Astrocyte (in vitro differentiated cells and primary cell): Measurements from ENCODE around the gene TPPP2. TPM values are rescaled to one million over a fixed set of nuclear protein-coding genes. Genes with fewer than 3 reads are reported as not detected.

Source experiments
- DNase-seq: peaks from one replicate; pipeline ENCODE4 v3.0.0-alpha.2; 2010; ENCODE audit warnings: low read depth
- FAIRE-seq: peaks from 2 replicates; lab custom pipeline; 2011; peaks lifted over from hg19 to GRCh38; lab: Jason Lieb, UNC
- H2AFZ ChIP-seq: 2 replicates; pipeline ENCODE4 v1.6.0; 2012; ENCODE audit warnings: low read depth, low read length, inconsistent platforms
- H3K27ac ChIP-seq: 2 replicates; pipeline ENCODE4 v1.5.1; 2011; ENCODE audit warnings: low read depth, low read length, inconsistent platforms
- H3K27me3 ChIP-seq: 2 replicates; pipeline ENCODE4 v1.6.0; 2011; ENCODE audit warnings: low read length, inconsistent platforms; ENCODE audit not compliant: insufficient read depth
- H3K36me3 ChIP-seq: 2 replicates; pipeline ENCODE4 v1.5.1; 2011; ENCODE audit warnings: low read length, inconsistent platforms; ENCODE audit not compliant: insufficient read depth
- H3K4me1 ChIP-seq: 2 replicates; pipeline ENCODE4 v1.5.1; 2011; ENCODE audit warnings: low read length, inconsistent platforms; ENCODE audit not compliant: insufficient read depth
- H3K4me2 ChIP-seq: 2 replicates; pipeline ENCODE4 v1.6.0; 2012; ENCODE audit warnings: low read length, inconsistent platforms
- H3K4me3 ChIP-seq: 2 replicates; pipeline ENCODE4 v1.5.1; 2011; ENCODE audit warnings: low read depth, mild to moderate bottlenecking, low read length, inconsistent platforms; ENCODE audit not compliant: insufficient read depth
- H3K79me2 ChIP-seq: 2 replicates; pipeline ENCODE4 v1.6.0; 2012; ENCODE audit warnings: mild to moderate bottlenecking, low read length, inconsistent platforms; ENCODE audit not compliant: insufficient read depth
- H3K9ac ChIP-seq: 2 replicates; pipeline ENCODE4 v1.6.0; 2012; ENCODE audit warnings: mild to moderate bottlenecking, low read length, inconsistent platforms
- H3K9me3 ChIP-seq: 2 replicates; pipeline ENCODE4 v1.5.1; 2012; ENCODE audit warnings: low read depth, mild to moderate bottlenecking, low read length, inconsistent platforms; ENCODE audit not compliant: insufficient read depth
- H4K20me1 ChIP-seq: 2 replicates; pipeline ENCODE4 v1.6.0; 2012; ENCODE audit warnings: low read length, inconsistent platforms; ENCODE audit not compliant: insufficient read depth
- H3K27ac Mint-ChIP-seq: one replicate; pipeline ENCODE4 v1.8.0; 2021; ENCODE audit warnings: mild to moderate bottlenecking, mixed read lengths; ENCODE audit not compliant: unreplicated experiment
- H3K27me3 Mint-ChIP-seq: one replicate; pipeline ENCODE4 v1.8.0; 2021; ENCODE audit warnings: low read depth, mixed read lengths; ENCODE audit not compliant: unreplicated experiment
- H3K36me3 Mint-ChIP-seq: one replicate; pipeline ENCODE4 v1.8.0; 2021; ENCODE audit warnings: low read depth, mixed read lengths; ENCODE audit not compliant: unreplicated experiment
- H3K4me1 Mint-ChIP-seq: one replicate; pipeline ENCODE4 v1.8.0; 2021; ENCODE audit warnings: low read depth, mixed read lengths; ENCODE audit not compliant: unreplicated experiment
- H3K4me3 Mint-ChIP-seq: one replicate; pipeline ENCODE4 v1.8.0; 2021; ENCODE audit warnings: mild to moderate bottlenecking, moderate library complexity, mixed read lengths; ENCODE audit not compliant: unreplicated experiment
- H3K9me3 Mint-ChIP-seq: one replicate; pipeline ENCODE4 v1.8.0; 2021; ENCODE audit warnings: mild to moderate bottlenecking, mixed read lengths; ENCODE audit not compliant: unreplicated experiment
- EZH2 ChIP-seq: IDR thresholded peaks from 2 replicates; pipeline ENCODE4 v1.6.1; 2012; ENCODE audit warnings: mild to moderate bottlenecking, low read length, inconsistent platforms; ENCODE audit not compliant: insufficient read depth
- total RNA-seq: library from RNA; stranded (reverse); gene quantifications from 2 replicates; pipeline ENCODE4 v1.2.1, GENCODE V29; 2021
- TF ChIP-seq, protein P1 (sequence below): IDR thresholded peaks from 2 replicates; pipeline ENCODE4 v1.5.1; 2011; ENCODE audit warnings: low read depth, mild to moderate bottlenecking, inconsistent platforms, low read length, moderate library complexity; ENCODE audit not compliant: insufficient read depth

TPPP2 gene
- total RNA-seq, 1 donor from 2014 or later = not detected

GRCh38 chr14:21075719-21076437, 45.9 kb downstream of the TPPP2 start:
- Mint-ChIP-seq H3K36me3 (peaks cover 25% of the 10 kb centered on the region), H3K27me3 (no peaks in the 10 kb centered on the region), H3K4me3 (peak overlapping the region; percentile 70), H3K4me1 (peaks cover 17% of the 10 kb centered on the region), H3K9me3 (no peaks in the 10 kb centered on the region), H3K27ac (no peak overlapping the region)
- no peak overlapping the region for H3K9ac ChIP-seq
- H3K4me1 ChIP-seq = peaks cover 19% of the 10 kb centered on the region
- peaks cover 43% of the 10 kb centered on the region for H3K79me2 ChIP-seq
- DNase-seq (no peak), FAIRE-seq (no peak)
- H3K36me3 ChIP-seq = peaks cover 60% of the 10 kb centered on the region
- TF ChIP-seq, protein P1, sequence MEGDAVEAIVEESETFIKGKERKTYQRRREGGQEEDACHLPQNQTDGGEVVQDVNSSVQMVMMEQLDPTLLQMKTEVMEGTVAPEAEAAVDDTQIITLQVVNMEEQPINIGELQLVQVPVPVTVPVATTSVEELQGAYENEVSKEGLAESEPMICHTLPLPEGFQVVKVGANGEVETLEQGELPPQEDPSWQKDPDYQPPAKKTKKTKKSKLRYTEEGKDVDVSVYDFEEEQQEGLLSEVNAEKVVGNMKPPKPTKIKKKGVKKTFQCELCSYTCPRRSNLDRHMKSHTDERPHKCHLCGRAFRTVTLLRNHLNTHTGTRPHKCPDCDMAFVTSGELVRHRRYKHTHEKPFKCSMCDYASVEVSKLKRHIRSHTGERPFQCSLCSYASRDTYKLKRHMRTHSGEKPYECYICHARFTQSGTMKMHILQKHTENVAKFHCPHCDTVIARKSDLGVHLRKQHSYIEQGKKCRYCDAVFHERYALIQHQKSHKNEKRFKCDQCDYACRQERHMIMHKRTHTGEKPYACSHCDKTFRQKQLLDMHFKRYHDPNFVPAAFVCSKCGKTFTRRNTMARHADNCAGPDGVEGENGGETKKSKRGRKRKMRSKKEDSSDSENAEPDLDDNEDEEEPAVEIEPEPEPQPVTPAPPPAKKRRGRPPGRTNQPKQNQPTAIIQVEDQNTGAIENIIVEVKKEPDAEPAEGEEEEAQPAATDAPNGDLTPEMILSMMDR = no peak
- no peak for TF ChIP-seq EZH2
- H4K20me1 ChIP-seq = peaks cover 73% of the 10 kb centered on the region
- H3K9me3 ChIP-seq = no peaks in the 10 kb centered on the region
- H3K4me2 ChIP-seq = no peak overlapping the region
- H2AFZ ChIP-seq = no peak overlapping the region
- H3K4me3 ChIP-seq = no peak overlapping the region
- no peaks in the 10 kb centered on the region for H3K27me3 ChIP-seq
- no peak overlapping the region for H3K27ac ChIP-seq

DNA sequence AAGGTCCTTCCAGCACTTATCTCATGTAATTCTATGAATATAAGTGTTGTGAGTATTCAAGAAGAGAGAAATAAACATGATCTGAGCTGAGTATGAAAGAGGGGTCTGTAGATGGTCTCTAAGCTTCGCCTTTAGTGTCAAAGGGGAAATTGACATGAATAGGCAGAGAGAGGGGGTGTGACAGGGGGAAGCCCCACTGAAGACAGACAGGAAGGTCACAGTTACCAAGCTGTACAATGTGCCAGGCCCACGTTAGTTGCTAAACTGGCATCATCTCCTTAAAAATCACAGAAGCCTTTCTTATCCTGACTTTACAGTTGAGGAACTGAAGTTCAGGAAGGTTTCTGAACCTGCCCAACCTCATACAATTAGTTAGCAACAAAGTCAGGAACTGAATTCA, 47.7 kb downstream of the TPPP2 start:
- Mint-ChIP-seq H3K4me3 (no peak overlapping the region), H3K36me3 (peaks cover 31% of the 10 kb centered on the region), H3K27me3 (no peaks in the 10 kb centered on the region), H3K27ac (no peak overlapping the region), H3K9me3 (no peaks in the 10 kb centered on the region), H3K4me1 (peaks cover 7% of the 10 kb centered on the region)
- H3K36me3 ChIP-seq = peaks cover 68% of the 10 kb centered on the region
- peaks cover 5% of the 10 kb centered on the region for H3K4me1 ChIP-seq
- H3K9me3 ChIP-seq = no peaks in the 10 kb centered on the region
- DNase-seq (no peak), FAIRE-seq (no peak)
- no peak overlapping the region for H3K4me3 ChIP-seq
- no peaks in the 10 kb centered on the region for H3K27me3 ChIP-seq
- H3K79me2 ChIP-seq = peaks cover 38% of the 10 kb centered on the region
- H4K20me1 ChIP-seq = peaks cover 76% of the 10 kb centered on the region
- no peak overlapping the region for H3K27ac ChIP-seq
- H3K9ac ChIP-seq = no peak overlapping the region
- no peak overlapping the region for H3K4me2 ChIP-seq
- no peak for TF ChIP-seq EZH2
- TF ChIP-seq, protein P1 = no peak
- H2AFZ ChIP-seq = no peak overlapping the region

DNA sequence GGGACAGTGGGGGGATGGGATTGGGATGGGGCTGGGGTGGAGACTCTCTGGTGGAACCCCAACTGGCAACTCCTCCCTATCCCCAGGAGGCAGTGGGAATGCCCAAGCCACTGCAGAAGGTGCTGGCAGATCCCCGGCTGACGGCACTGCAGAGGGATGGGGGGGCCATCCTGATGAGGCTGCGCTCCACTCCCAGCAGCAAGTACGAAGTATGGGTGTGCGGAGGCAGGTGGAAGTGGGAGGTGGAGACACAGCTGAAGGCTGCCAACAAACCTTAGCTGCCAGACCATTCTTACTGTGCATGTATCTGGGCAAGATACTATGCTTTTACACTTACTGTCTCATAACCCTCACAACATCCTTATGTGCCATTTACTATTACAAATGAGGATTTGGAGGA, 48.3 kb downstream of the TPPP2 start:
- Histone ChIP-seq H2AFZ (no peak overlapping the region), H3K27me3 (no peaks in the 10 kb centered on the region)
- peaks cover 31% of the 10 kb centered on the region for H3K36me3 Mint-ChIP-seq

More for the DNA sequence above, 48.3 kb downstream of the TPPP2 start:
- Mint-ChIP-seq H3K27ac (no peak overlapping the region), H3K4me3 (peak overlapping the region; percentile 34), H3K9me3 (no peaks in the 10 kb centered on the region), H3K4me1 (peaks cover 5% of the 10 kb centered on the region), H3K27me3 (no peaks in the 10 kb centered on the region)
- Histone ChIP-seq H3K79me2 (peaks cover 31% of the 10 kb centered on the region), H3K4me1 (no peaks in the 10 kb centered on the region), H3K9me3 (no peaks in the 10 kb centered on the region), H3K4me3 (no peak overlapping the region), H3K27ac (no peak overlapping the region), H3K4me2 (no peak overlapping the region), H4K20me1 (peaks cover 74% of the 10 kb centered on the region), H3K9ac (no peak overlapping the region), H3K36me3 (peaks cover 66% of the 10 kb centered on the region)
- FAIRE-seq (no peak), DNase-seq (no peak)
- TF ChIP-seq, protein P1 = no peak
- TF ChIP-seq EZH2 = no peak
